ENCODE measurements around the gene SLC38A10. TPM values are rescaled to one million over a fixed set of nuclear protein-coding genes. Genes with fewer than 3 reads are reported as not detected.

SLC38A10 gene
- total RNA-seq, 1 experiment from 2014 or later = 109 TPM

DNA sequence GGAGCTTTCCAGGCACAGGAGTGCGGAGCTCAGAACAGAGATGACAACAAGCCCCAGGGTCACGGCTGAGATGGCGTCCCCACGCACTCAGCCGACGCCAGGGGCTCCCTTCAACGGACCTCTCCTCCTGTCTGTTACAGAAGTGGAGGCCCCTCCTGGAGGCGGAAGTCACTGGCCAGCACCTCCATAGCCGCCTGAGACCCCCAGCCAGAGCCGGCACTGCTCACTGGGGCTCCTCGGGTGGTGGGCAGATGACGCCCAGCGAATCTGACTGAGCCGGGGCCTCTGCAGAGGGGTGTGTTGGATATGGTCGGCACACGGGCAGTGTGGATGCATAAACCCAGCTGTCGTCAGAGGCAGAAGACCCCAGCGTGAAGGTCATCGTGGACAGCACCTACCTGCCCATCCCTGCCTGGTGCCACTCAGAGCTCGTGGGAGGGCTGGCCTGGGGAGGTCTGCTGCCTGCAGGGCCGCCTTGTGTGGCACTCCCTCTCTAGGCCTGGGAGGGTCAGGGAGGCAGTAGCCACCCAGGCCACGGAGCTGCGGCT, 36.0 kb downstream of the SLC38A10 start:
- CTCF ChIA-PET = no interaction called here
- ATAC-seq (no peak), DNase-seq (ENCODE audit: low read depth, low spot score) (no peak)
- Histone ChIP-seq H2AFZ (ENCODE audit: low read depth, low read length, poor library complexity, severe bottlenecking) (no peak overlapping the region), H3K9me3 (ENCODE audit: control insufficient read depth in 1 of 2, insufficient read depth in 1 of 2, low read depth in 1 of 2, low read length in 2 of 2) (no peaks in the 10 kb centered on the region), H3K27ac (ENCODE audit: low read depth, low read length) (no peak overlapping the region), H3K79me2 (ENCODE audit: insufficient read depth, low read length) (no peaks in the 10 kb centered on the region), H4K20me1 (ENCODE audit: insufficient read depth) (no peaks in the 10 kb centered on the region), H3K9me2 (ENCODE audit: insufficient read depth) (no peaks in the 10 kb centered on the region), H3K9ac (ENCODE audit: low read length) (no peak overlapping the region), H3K36me3 (ENCODE audit: control insufficient read depth in 1 of 2, insufficient read depth in 2 of 2, low read length in 2 of 2) (peaks cover 28 to 38% of the 10 kb centered on the region in 2 experiments; a peak in 3 of 4 replicates), H3K4me3 (replicated peaks in 1 of 2; ENCODE audit: low read depth in 1 of 2, low read length in 2 of 2) (no peak overlapping the region), H3K4me2 (ENCODE audit: low read length) (no peak overlapping the region), H3K4me1 (ENCODE audit: control insufficient read depth in 1 of 2, insufficient read depth in 2 of 2, low read length in 2 of 2) (no peaks in the 10 kb centered on the region), H3K27me3 (ENCODE audit: insufficient read depth, low read length) (no peaks in the 10 kb centered on the region)
- POLR2A ChIA-PET = no interaction called here
- BruUV-seq (replicated peaks) = no TSS peak
- RAD21 ChIA-PET (ENCODE audit: low non-redundant PET in 1 of 2, low total read pairs in 2 of 2, uncharacterized antibody in 2 of 2, unreplicated experiment in 2 of 2) = no interaction called here
- TF ChIP-seq ELF1 (IDR thresholded peaks at IDR 0.05; ENCODE audit: borderline replicate concordance, low read depth) (no peak), SP1 (IDR thresholded peaks at IDR 0.05; ENCODE audit: low read depth) (no peak), TCF7L2 (IDR thresholded peaks at IDR 0.05; ENCODE audit: borderline replicate concordance, extremely low read depth, insufficient read depth, insufficient read length) (no peak), EZH2 (IDR thresholded peaks at IDR 0.05) (no peak), CEBPB (IDR thresholded peaks at IDR 0.05; ENCODE audit: low read depth) (no peak), POLR2AphosphoS5 (IDR thresholded peaks at IDR 0.05; ENCODE audit: low read depth, low read length) (no peak), EGR1 (IDR thresholded peaks at IDR 0.05; ENCODE audit: low read depth) (no peak), CBX3 (IDR thresholded peaks at IDR 0.05; ENCODE audit: low read depth) (no peak)
- TF ChIP-seq, protein P1, sequence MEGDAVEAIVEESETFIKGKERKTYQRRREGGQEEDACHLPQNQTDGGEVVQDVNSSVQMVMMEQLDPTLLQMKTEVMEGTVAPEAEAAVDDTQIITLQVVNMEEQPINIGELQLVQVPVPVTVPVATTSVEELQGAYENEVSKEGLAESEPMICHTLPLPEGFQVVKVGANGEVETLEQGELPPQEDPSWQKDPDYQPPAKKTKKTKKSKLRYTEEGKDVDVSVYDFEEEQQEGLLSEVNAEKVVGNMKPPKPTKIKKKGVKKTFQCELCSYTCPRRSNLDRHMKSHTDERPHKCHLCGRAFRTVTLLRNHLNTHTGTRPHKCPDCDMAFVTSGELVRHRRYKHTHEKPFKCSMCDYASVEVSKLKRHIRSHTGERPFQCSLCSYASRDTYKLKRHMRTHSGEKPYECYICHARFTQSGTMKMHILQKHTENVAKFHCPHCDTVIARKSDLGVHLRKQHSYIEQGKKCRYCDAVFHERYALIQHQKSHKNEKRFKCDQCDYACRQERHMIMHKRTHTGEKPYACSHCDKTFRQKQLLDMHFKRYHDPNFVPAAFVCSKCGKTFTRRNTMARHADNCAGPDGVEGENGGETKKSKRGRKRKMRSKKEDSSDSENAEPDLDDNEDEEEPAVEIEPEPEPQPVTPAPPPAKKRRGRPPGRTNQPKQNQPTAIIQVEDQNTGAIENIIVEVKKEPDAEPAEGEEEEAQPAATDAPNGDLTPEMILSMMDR (IDR thresholded peaks at IDR 0.05 in 2 of 3, conservative IDR thresholded peaks at IDR 0.05 in 1 of 3; ENCODE audit: borderline replicate concordance in 1 of 3, insufficient read depth in 1 of 3, low read depth in 2 of 3, low read length in 2 of 3) = no peak
- intact Hi-C loops (cut with micrococcal nuclease) = no loop called here
